GM10248 (cell line): ENCODE results near the gene PTPRZ1.

Source experiments
- CTCF ChIA-PET: fragments of 300-600 bp; sonication (Branson Sonifier 250); formaldehyde crosslinking; extraction: SDS; loops from one replicate; lab custom pipeline; 2021; ENCODE audit warnings: antibody characterized with exemption; lab: Yijun Ruan, JAX
- POLR2A ChIA-PET: fragments of 350-650 bp; sonication (Branson Sonifier 250); formaldehyde crosslinking; extraction: SDS; loops from one replicate; lab custom pipeline; 2020; ENCODE audit warnings: antibody characterized with exemption; lab: Yijun Ruan, JAX
- DNase-seq: peaks from one replicate; pipeline ENCODE4 v3.0.0; 2012; ENCODE audit errors: extremely low spot score
- CTCF ChIP-seq: IDR thresholded peaks from 2 replicates; pipeline ENCODE4 v1.5.1; 2012; ENCODE audit warnings: mild to moderate bottlenecking, low read depth; ENCODE audit errors: extremely low read depth, missing control alignments, control extremely low read depth

The PTPRZ1 gene

GRCh38 chr7:122068999-122069398, 196.0 kb downstream of the PTPRZ1 start:
- DNase-seq = no peak
- CTCF ChIA-PET = no interaction called here
- TF ChIP-seq CTCF = no peak
- POLR2A ChIA-PET = no interaction called here

- ChIA-PET CTCF (interaction anchor here (1.7 kb wide), 1 partner anchor 23 kb away, joined by 4 read pairs; no protein-coding TSS in a partner anchor), POLR2A (no interaction called here)
- TF ChIP-seq CTCF = no peak
- no peak for DNase-seq
Measured at GRCh38 chr7:122070062-122070461, 197.1 kb downstream of the PTPRZ1 start.

GRCh38 chr7:122070834-122071233, 197.9 kb downstream of the PTPRZ1 start:
- CTCF ChIA-PET = interaction anchor here (1.7 kb wide), 1 partner anchor 22 kb away, joined by 4 read pairs; no protein-coding TSS in a partner anchor
- no peak for TF ChIP-seq CTCF
- POLR2A ChIA-PET = no interaction called here
- no peak for DNase-seq

- no peak for DNase-seq
- TF ChIP-seq CTCF = no peak
- POLR2A ChIA-PET = no interaction called here
- CTCF ChIA-PET = interaction anchor here (1.2 to 1.4 kb wide), 2 partner anchors 9 to 21 kb away, joined by 4 to 8 read pairs; no protein-coding TSS in a partner anchor
Measured at GRCh38 chr7:122072272-122072671, 199.3 kb downstream of the PTPRZ1 start.

GRCh38 chr7:122072924-122073599, 200.1 kb downstream of the PTPRZ1 start:
- POLR2A ChIA-PET = no interaction called here
- no peak for TF ChIP-seq CTCF
- no peak for DNase-seq
- CTCF ChIA-PET = interaction anchor here (1.2 to 1.4 kb wide), 2 partner anchors 10 to 20 kb away, joined by 4 to 8 read pairs; no protein-coding TSS in a partner anchor

- POLR2A ChIA-PET = no interaction called here
Measured at GRCh38 chr7:122073635-122074034, 200.7 kb downstream of the PTPRZ1 start.

More at GRCh38 chr7:122073635-122074034, 200.7 kb downstream of the PTPRZ1 start:
- CTCF ChIA-PET = no interaction called here
- no peak for DNase-seq
- no peak for TF ChIP-seq CTCF
